ENCODE results near the gene SVOP.

- no peak for TF ChIP-seq CTCF (conservative IDR thresholded peaks at IDR 0.05; ENCODE audit: low read depth in 2 of 2)
- TF ChIP-seq EZH2 (IDR thresholded peaks at IDR 0.05; ENCODE audit: low read depth, unreplicated experiment): no peak
- TF ChIP-seq EZH2phosphoT487 (IDR thresholded peaks at IDR 0.05; ENCODE audit: unreplicated experiment): no peak
- TF ChIP-seq POLR2AphosphoS5 (IDR thresholded peaks at IDR 0.05; ENCODE audit: low read depth): no peak
- TF ChIP-seq STAT1 (IDR thresholded peaks at IDR 0.05; ENCODE audit: unreplicated experiment): no peak
- no peak for TF ChIP-seq CREB1 (CRISPR knock-in tag; IDR thresholded peaks at IDR 0.05; ENCODE audit: low read depth)
- TF ChIP-seq REST (IDR thresholded peaks at IDR 0.05; ENCODE audit: unreplicated experiment): no peak
- TF ChIP-seq JUNB (IDR thresholded peaks at IDR 0.05; ENCODE audit: unreplicated experiment): no peak
Measured at GRCh38 chr12:108964371-108965352, 56.2 kb downstream of the SVOP start.

Measured in GM23338 (cell line).